Muscle of leg (tissue), 11 donors: ENCODE measurements around the gene LSR. TPM values are rescaled to one million over a fixed set of nuclear protein-coding genes. Genes with fewer than 3 reads are reported as not detected.
"Not testable (repeated sequence)": the region's sequence is repeated elsewhere in the genome, so short reads cannot be mapped to it uniquely, and the experiment has no call there.

Source experiments
- DNase-seq: peaks from one replicate; pipeline ENCODE4 v3.0.0; 2013
- H3K27ac ChIP-seq: one replicate; pipeline ENCODE4 v1.5.1; 2013; ENCODE audit warnings: mild to moderate bottlenecking, low read length, control low read depth
- H3K27me3 ChIP-seq: one replicate; pipeline ENCODE4 v1.6.1; 2013; ENCODE audit warnings: low read length; ENCODE audit not compliant: control insufficient read depth, insufficient read depth
- H3K36me3 ChIP-seq: one replicate; pipeline ENCODE4 v1.6.1; 2013; ENCODE audit warnings: low read length; ENCODE audit not compliant: control insufficient read depth, insufficient read depth
- H3K4me1 ChIP-seq: one replicate; pipeline ENCODE4 v1.6.1; 2013; ENCODE audit warnings: low read length; ENCODE audit not compliant: control insufficient read depth, insufficient read depth
- H3K4me3 ChIP-seq: one replicate; pipeline ENCODE4 v1.5.1; 2013; ENCODE audit warnings: low read length, control low read depth
- H3K9me3 ChIP-seq: replicated peaks from 2 replicates; pipeline ENCODE4 v1.6.1; 2013; ENCODE audit warnings: low read depth, low read length; ENCODE audit not compliant: control insufficient read depth
- WGBS: methylation state at CpG from one replicate; pipeline ENCODE4 v1.1.5; 2013; ENCODE audit warnings: missing lambda C conversion rate; ENCODE audit not compliant: insufficient coverage; 5-methylcytosine and 5-hydroxymethylcytosine counted together
- polyA plus RNA-seq, 8 donors: library from polyadenylated mRNA; unstranded; fragments of 120-200 nt; gene quantifications; one replicate each; pipeline versions ENCODE4 v1.2.1 to v1.2.3, GENCODE V29; 2013; ENCODE audit warnings: inconsistent platforms in 1 of 8, low replicate concordance in 1 of 8; ENCODE audit not compliant: insufficient read length in 8 of 8, insufficient read depth in 1 of 8
- total RNA-seq: library from RNA; stranded (reverse); fragments of 120-200 nt; gene quantifications from one replicate; pipeline ENCODE4 v1.2.4, GENCODE V29; 2013

The LSR gene
- total and polyA plus RNA-seq, 9 donors: 2.9 to 15.2 (median 5.1) TPM

- Histone ChIP-seq H3K27me3 (peaks cover 2% of the 10 kb centered on the region), H3K9me3 (no peaks in the 10 kb centered on the region), H3K36me3 (peaks cover 64% of the 10 kb centered on the region), H3K4me1 (no peaks in the 10 kb centered on the region), H3K4me3 (no peak overlapping the region), H3K27ac (no peak overlapping the region)
- 91% methylated on average over 27 of the region's 28 CpGs for WGBS
- no peak for DNase-seq
Measured at GRCh38 chr19:35276706-35277281, 28.0 kb downstream of the LSR start.

- peaks cover 47% of the 10 kb centered on the region for H3K36me3 ChIP-seq
- H3K4me3 ChIP-seq: no peak overlapping the region
- H3K4me1 ChIP-seq: no peaks in the 10 kb centered on the region
- H3K27ac ChIP-seq: no peak overlapping the region
- no peaks in the 10 kb centered on the region for H3K9me3 ChIP-seq
- 79% methylated on average over 40 of the region's 45 CpGs for WGBS
- peaks cover 9% of the 10 kb centered on the region for H3K27me3 ChIP-seq
- DNase-seq: no peak
Measured at GRCh38 chr19:35278578-35279284, 29.9 kb downstream of the LSR start.

GRCh38 chr19:35279374-35279773 is 30.6 kb downstream of the LSR start:
- no peaks in the 10 kb centered on the region for H3K4me1 ChIP-seq
- DNase-seq: no peak
- peaks cover 40% of the 10 kb centered on the region for H3K36me3 ChIP-seq
- no peak overlapping the region for H3K27ac ChIP-seq
- H3K9me3 ChIP-seq: no peaks in the 10 kb centered on the region
- peaks cover 9% of the 10 kb centered on the region for H3K27me3 ChIP-seq
- 82% methylated on average over 3 of the region's 11 CpGs for WGBS
- no peak overlapping the region for H3K4me3 ChIP-seq

GRCh38 chr19:35279985-35280821 is 31.4 kb downstream of the LSR start:
- no peak for DNase-seq
- Histone ChIP-seq H3K4me3 (no peak overlapping the region), H3K36me3 (peaks cover 35% of the 10 kb centered on the region), H3K27me3 (peaks cover 9% of the 10 kb centered on the region), H3K27ac (no peak overlapping the region), H3K4me1 (no peaks in the 10 kb centered on the region), H3K9me3 (no peaks in the 10 kb centered on the region)
- 48% methylated on average over 5 of the region's 12 CpGs for WGBS

GRCh38 chr19:35281303-35281702 is 32.5 kb downstream of the LSR start:
- peaks cover 29% of the 10 kb centered on the region for H3K36me3 ChIP-seq
- 65% methylated on average over 2 of the region's 4 CpGs for WGBS
- no peak for DNase-seq
- no peaks in the 10 kb centered on the region for H3K9me3 ChIP-seq
- no peak overlapping the region for H3K27ac ChIP-seq
- H3K4me1 ChIP-seq: no peaks in the 10 kb centered on the region
- no peak overlapping the region for H3K4me3 ChIP-seq
- peaks cover 9% of the 10 kb centered on the region for H3K27me3 ChIP-seq

GRCh38 chr19:35284153-35285094 is 35.6 kb downstream of the LSR start:
- peaks cover 9% of the 10 kb centered on the region for H3K27me3 ChIP-seq

GRCh38 chr19:35285095-35285449 is 36.3 kb downstream of the LSR start:
- H3K36me3 ChIP-seq: no peaks in the 10 kb centered on the region

More at GRCh38 chr19:35284153-35285094, 35.6 kb downstream of the LSR start:
- no peak for DNase-seq
- 67% methylated on average over 15 of the region's 17 CpGs for WGBS
- Histone ChIP-seq H3K27ac (no peak overlapping the region), H3K4me3 (no peak overlapping the region), H3K4me1 (no peaks in the 10 kb centered on the region), H3K9me3 (no peaks in the 10 kb centered on the region), H3K36me3 (peaks cover 6% of the 10 kb centered on the region)

GRCh38 chr19:35285465-35285864 is 36.7 kb downstream of the LSR start:
- not testable (repeated sequence) for H3K4me1 ChIP-seq, H3K27ac ChIP-seq, H3K9me3 ChIP-seq, H3K27me3 ChIP-seq, H3K4me3 ChIP-seq, H3K36me3 ChIP-seq, DNase-seq
- no CpG with 5 or more reads among the region's 3 CpGs for WGBS

More at GRCh38 chr19:35285095-35285449, 36.3 kb downstream of the LSR start:
- H3K4me3 ChIP-seq: no peak overlapping the region
- H3K4me1 ChIP-seq: no peaks in the 10 kb centered on the region
- H3K27ac ChIP-seq: no peak overlapping the region
- H3K9me3 ChIP-seq: no peaks in the 10 kb centered on the region
- peaks cover 9% of the 10 kb centered on the region for H3K27me3 ChIP-seq
- no peak for DNase-seq
- WGBS: no CpG with 5 or more reads among the region's 1 CpG

- H3K9me3 ChIP-seq, H3K4me1 ChIP-seq, H3K27me3 ChIP-seq, H3K36me3 ChIP-seq, H3K4me3 ChIP-seq, H3K27ac ChIP-seq, DNase-seq: not testable (repeated sequence)
- WGBS: 73% methylated on average over 5 of the region's 5 CpGs
Measured at GRCh38 chr19:35286101-35286500, 37.3 kb downstream of the LSR start.
